Activated naive CD4-positive, alpha-beta T cell treated with anti-CD3 and anti-CD28 coated beads for 36 hours (primary cell): ENCODE results near the gene ATG4B. TPM values are rescaled to one million over a fixed set of nuclear protein-coding genes. Genes with fewer than 3 reads are reported as not detected.
A peak's percentile ranks its signal among the peaks of the same experiment; 100 is the strongest.

Experiments used
- CTCF ChIA-PET: fragments of 350-600 bp; sonication (Branson Sonifier 250); formaldehyde crosslinking; loops from one replicate; lab custom pipeline; 2021; ENCODE audit warnings: antibody characterized with exemption; lab: Charles Lee
- DNase-seq: peaks from one replicate; pipeline ENCODE4 v3.0.0-alpha.2; 2020
- H3K27ac Mint-ChIP-seq: one replicate; pipeline ENCODE4 v1.8.0; 2021; ENCODE audit warnings: mild to moderate bottlenecking, mixed read lengths
- H3K27me3 Mint-ChIP-seq: one replicate; pipeline ENCODE4 v1.8.0; 2021; ENCODE audit warnings: low read depth, mixed read lengths
- H3K36me3 Mint-ChIP-seq: one replicate; pipeline ENCODE4 v1.8.0; 2021; ENCODE audit warnings: low read depth, mixed read lengths
- H3K4me1 Mint-ChIP-seq: one replicate; pipeline ENCODE4 v1.8.0; 2021; ENCODE audit warnings: low read depth, mixed read lengths
- H3K4me3 Mint-ChIP-seq: one replicate; pipeline ENCODE4 v1.8.0; 2021; ENCODE audit warnings: mild to moderate bottlenecking, moderate library complexity, mixed read lengths
- H3K9me3 Mint-ChIP-seq: one replicate; pipeline ENCODE4 v1.8.0; 2021; ENCODE audit warnings: mixed read lengths
- intact Hi-C: fragments of 100-400 bp; cut with micrococcal nuclease; formaldehyde crosslinking; loops from one replicate; pipeline ENCODE4 v1.15.1; 2023
- total RNA-seq, 2 experiments: library from RNA; stranded (reverse); gene quantifications; one replicate each; pipeline ENCODE4 v1.2.3, GENCODE V29; 2021

The ATG4B gene
- total RNA-seq, 2 experiments from 2014 or later, result 71.5 to 82.5 TPM

DNA sequence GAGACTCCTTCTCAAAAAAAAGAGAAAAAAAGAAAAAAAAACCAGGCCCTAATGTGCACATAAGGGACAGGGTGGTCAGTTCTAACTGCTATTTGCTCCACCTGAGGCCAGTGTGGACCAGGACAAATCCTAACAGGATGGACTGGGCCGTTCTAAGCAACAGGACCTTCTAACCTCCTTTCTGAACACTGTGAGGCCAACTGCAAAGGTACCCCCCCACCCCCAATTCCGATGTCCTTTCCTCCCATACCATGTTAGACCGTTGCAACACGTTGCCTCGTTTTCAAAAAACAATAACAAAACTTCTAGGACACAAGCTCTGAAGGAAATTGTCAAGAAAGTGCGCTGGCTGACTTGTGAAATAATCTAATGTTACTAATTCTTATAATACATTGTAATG is 1.7 kb upstream of the ATG4B start:
- Mint-ChIP-seq H3K27ac (no peak overlapping the region), H3K36me3 (peaks cover 23% of the 10 kb centered on the region), H3K9me3 (peaks cover 6% of the 10 kb centered on the region), H3K4me3 (peak overlapping the region; percentile 78), H3K27me3 (no peaks in the 10 kb centered on the region), H3K4me1 (peaks cover 42% of the 10 kb centered on the region)
- no peak for DNase-seq
- CTCF ChIA-PET, result interaction anchor here (0.7 kb wide), 1 partner anchor 26 kb away, joined by 3 read pairs; no protein-coding TSS in a partner anchor
- intact Hi-C loops, result loop anchor here (2.0 to 10.0 kb wide), 5 partner anchors 15 to 1071 kb away; partner anchors contain the start of genes DUSP28, MTERF4, RNPEPL1 and STK25

DNA sequence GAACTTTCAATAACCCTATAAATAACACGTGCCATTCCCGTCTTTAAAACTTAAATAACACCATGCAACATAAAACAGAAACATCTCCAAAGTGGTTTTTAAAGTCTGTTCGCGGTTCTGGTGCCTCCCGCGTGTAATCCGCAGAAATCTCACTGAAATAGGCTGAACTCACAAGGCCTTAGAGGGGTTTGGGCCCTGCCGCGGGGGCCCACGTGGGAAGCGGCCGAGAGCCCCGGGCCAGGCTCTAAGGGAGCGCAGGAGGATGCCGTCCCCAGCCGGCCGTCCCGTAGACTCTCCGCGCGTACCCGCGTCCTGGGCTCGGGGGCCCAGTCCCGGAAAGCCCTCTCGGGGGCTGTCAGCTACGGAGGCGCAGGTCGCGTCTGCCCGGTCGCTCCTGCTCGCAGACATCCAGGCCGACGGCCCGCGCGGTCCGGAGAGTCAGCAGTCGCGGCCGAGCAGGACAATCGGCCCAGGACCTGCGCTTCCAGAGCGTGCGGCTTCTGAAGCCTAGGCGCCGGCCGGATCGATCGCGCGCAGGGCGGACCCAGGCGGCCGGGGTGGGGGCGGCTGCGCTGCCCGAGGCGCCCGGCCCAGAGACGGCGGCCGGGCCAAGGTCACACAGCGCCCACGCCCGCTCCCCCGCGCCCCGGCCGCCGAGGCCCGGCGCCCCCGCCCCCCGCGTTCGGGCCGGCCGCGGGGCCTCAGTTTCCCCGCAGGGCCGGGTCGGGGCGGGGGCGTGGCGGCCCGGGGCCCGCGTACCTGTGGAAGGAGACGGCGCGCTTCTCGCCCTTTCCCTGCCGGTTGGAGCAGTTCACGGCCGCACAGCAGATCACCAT is 1.1 kb upstream of the ATG4B start:
- H3K9me3 Mint-ChIP-seq, result peaks cover 6% of the 10 kb centered on the region
- peaks cover 23% of the 10 kb centered on the region for H3K36me3 Mint-ChIP-seq
- peaks cover 46% of the 10 kb centered on the region for H3K4me1 Mint-ChIP-seq
- H3K4me3 Mint-ChIP-seq, result peak overlapping the region; percentile 78
- CTCF ChIA-PET, result no interaction called here
- peak; percentile 36 for DNase-seq
- no peaks in the 10 kb centered on the region for H3K27me3 Mint-ChIP-seq
- intact Hi-C loops, result loop anchor here (1.0 to 10.0 kb wide), 10 partner anchors 16 to 1072 kb away; partner anchors contain the start of genes D2HGDH, DTYMK, DUSP28 and HDLBP
- peak overlapping the region; percentile 56 for H3K27ac Mint-ChIP-seq

DNA sequence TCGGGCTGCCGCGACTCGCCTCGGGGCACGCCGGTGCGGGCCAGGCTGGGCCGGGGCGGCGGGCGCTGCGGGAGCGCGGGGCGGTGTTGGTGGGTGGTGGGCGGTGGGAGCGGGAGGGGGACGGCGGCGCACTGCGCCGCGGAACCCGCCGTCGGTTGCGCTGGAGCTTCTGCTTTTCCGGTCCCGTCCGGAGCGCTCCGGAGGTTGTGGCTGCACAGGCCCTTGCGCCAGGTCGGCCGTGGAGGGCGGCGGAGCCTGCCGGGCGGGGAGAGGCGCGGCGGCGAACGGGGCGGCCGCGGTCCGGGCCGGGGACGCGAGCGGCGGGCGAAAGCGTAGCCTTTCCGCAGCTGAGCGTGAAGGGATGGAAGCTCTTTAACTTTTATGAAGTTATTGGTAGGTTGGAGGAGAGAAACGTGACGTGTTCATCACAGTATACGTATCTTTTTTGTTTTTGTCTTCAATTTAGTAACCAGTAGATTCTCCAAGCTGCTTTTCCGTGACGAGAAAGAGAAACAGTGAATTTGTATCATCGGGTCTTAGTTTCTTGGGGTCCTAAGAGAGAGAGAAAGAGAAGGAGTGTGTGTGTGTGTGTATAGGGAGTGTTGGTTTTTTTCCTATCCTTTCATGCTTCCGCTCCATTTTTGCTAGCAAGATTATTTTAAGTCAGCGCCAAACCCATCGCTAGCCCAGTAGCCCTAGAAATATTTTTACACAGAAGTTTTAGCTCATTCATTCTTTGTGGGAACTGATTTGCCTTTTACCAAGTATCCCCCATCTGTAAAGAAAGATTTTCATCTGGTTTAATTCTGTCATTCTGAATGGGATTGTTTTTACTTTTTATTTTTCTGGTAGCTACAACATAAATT is 535 bp downstream of the ATG4B start:
- Mint-ChIP-seq H3K4me3 (peak overlapping the region; percentile 84), H3K36me3 (peaks cover 16% of the 10 kb centered on the region)

DNA sequence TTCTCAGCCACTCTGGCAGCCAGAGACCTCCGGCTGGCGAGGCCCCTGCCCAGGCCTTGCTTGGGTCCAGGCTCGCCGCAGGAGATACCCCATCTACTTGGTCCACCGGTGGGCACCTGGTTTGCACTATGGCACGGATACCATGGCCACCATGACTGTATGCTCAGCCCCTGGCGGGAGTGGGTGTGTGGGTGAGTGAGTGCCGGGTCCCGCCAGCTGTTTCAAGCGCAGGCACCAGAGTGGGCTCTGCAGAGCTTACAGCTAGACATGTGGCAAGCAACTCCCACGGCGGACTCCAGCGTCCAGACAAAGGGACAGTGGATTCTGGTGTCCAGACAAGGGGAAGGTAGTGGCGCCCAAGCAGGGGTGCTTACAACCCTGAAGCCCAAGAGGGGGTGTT is 1.4 kb downstream of the ATG4B start:
- CTCF ChIA-PET, result no interaction called here
- no peak for DNase-seq
- Mint-ChIP-seq H3K9me3 (peaks cover 6% of the 10 kb centered on the region), H3K4me1 (peaks cover 61% of the 10 kb centered on the region), H3K4me3 (peak overlapping the region; percentile 84), H3K36me3 (peaks cover 14% of the 10 kb centered on the region), H3K27me3 (no peaks in the 10 kb centered on the region), H3K27ac (no peak overlapping the region)
- intact Hi-C loops, result loop anchor here (5.0 to 10.0 kb wide), 4 partner anchors 132 to 1074 kb away; partner anchors contain the start of genes DUSP28, MTERF4, RNPEPL1 and STK25

More for the DNA sequence above, 535 bp downstream of the ATG4B start:
- intact Hi-C loops, result loop anchor here (1.0 to 10.0 kb wide), 10 partner anchors 17 to 1073 kb away; partner anchors contain the start of genes D2HGDH, DTYMK, DUSP28 and HDLBP
- Mint-ChIP-seq H3K27ac (peak overlapping the region; percentile 63), H3K4me1 (peaks cover 57% of the 10 kb centered on the region), H3K9me3 (peaks cover 6% of the 10 kb centered on the region), H3K27me3 (no peaks in the 10 kb centered on the region)
- CTCF ChIA-PET, result interaction anchor here (1.2 kb wide), 1 partner anchor 21 kb away, joined by 6 read pairs; no protein-coding TSS in a partner anchor
- peak; percentile 37 for DNase-seq

DNA sequence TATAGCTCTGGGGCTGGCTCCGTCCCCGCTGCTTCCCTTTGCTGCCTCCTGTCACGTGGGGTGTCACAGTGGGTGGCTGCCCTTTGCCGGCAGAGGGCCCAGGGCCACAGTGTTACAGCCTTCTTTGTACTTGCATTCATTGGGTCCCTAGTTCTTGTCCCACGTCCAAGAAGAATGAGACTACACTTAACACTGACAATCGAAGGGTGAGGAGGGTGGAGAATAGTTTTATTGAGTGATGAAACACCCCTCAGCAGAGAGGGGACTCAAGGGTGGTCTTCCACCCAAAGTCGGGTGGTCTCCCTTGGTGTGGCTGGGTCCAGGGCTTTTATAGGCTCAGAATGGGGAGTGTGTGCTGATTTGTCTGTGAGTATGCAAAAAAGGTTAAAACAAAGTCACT is 1.9 kb downstream of the ATG4B start:
- DNase-seq, result no peak
- intact Hi-C loops, result loop anchor here (5.0 to 10.0 kb wide), 4 partner anchors 132 to 1075 kb away; partner anchors contain the start of genes DUSP28, MTERF4, RNPEPL1 and STK25
- CTCF ChIA-PET, result no interaction called here
- H3K36me3 Mint-ChIP-seq, result peaks cover 12% of the 10 kb centered on the region
- peaks cover 64% of the 10 kb centered on the region for H3K4me1 Mint-ChIP-seq
- H3K27ac Mint-ChIP-seq, result peak overlapping the region; percentile 69
- H3K4me3 Mint-ChIP-seq, result peak overlapping the region; percentile 29
- no peaks in the 10 kb centered on the region for H3K27me3 Mint-ChIP-seq
- peaks cover 6% of the 10 kb centered on the region for H3K9me3 Mint-ChIP-seq

DNA sequence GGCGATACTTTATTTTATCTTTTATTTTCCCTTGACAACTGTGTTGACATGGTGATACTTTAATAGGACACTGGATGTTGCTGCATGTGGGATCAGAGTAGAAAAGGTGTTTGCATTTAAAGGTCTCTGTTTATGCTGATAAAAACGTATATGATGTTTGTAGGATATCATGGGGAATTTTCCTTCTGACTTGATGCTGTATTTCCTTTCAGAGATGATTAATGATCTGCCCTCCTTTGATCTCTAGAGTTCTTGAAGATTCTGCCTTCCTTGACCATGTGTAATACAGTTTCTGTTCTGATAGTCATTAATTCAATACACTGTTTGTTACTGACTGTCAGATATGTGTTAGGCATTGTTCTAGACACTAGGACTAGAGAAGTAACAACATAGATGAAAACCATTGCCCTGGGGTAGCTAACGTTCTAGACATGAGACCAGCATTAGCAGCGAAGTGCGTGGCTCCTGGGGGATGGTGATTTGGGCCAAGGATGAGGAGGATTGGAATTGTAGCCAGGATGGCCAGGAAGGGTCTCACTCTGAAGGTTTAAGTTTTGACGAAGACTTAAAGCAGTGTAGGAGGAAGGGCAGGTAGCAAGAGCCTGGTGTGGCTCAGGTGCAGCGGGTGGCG is 2.8 kb downstream of the ATG4B start:
- peaks cover 12% of the 10 kb centered on the region for H3K36me3 Mint-ChIP-seq
- H3K4me1 Mint-ChIP-seq, result peaks cover 59% of the 10 kb centered on the region
- peak overlapping the region; percentile 69 for H3K27ac Mint-ChIP-seq
- peaks cover 6% of the 10 kb centered on the region for H3K9me3 Mint-ChIP-seq
- no peaks in the 10 kb centered on the region for H3K27me3 Mint-ChIP-seq
- no peak overlapping the region for H3K4me3 Mint-ChIP-seq
- CTCF ChIA-PET, result no interaction called here
- no peak for DNase-seq
- intact Hi-C loops, result no loop called here

DNA sequence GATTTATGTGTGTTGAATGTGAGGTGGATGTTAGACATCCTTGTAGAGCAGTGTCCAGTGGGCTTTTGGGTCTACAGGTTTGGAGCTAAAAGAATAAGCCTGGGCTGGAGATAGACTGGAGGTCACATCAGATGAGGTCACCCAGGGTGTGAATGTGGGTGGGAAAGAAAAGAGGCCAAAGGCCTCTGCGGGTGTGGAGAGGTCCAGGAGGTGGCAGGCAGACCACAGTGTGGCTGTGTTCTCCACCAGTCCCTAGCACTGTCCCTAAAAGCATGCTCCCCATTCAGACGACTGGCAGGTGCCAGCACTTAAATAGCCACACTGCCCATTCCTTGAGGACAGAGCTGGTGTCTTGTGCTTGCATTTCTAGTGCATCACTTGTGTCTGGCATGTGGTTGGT is 4.1 kb downstream of the ATG4B start:
- peaks cover 12% of the 10 kb centered on the region for H3K36me3 Mint-ChIP-seq
- CTCF ChIA-PET, result interaction anchor here (0.6 kb wide), 1 partner anchor 18 kb away, joined by 3 read pairs; no protein-coding TSS in a partner anchor
- H3K4me1 Mint-ChIP-seq, result peaks cover 53% of the 10 kb centered on the region
- no peak overlapping the region for H3K4me3 Mint-ChIP-seq
- intact Hi-C loops, result no loop called here
- peaks cover 6% of the 10 kb centered on the region for H3K9me3 Mint-ChIP-seq
- no peak overlapping the region for H3K27ac Mint-ChIP-seq
- no peaks in the 10 kb centered on the region for H3K27me3 Mint-ChIP-seq
- DNase-seq, result no peak

DNA sequence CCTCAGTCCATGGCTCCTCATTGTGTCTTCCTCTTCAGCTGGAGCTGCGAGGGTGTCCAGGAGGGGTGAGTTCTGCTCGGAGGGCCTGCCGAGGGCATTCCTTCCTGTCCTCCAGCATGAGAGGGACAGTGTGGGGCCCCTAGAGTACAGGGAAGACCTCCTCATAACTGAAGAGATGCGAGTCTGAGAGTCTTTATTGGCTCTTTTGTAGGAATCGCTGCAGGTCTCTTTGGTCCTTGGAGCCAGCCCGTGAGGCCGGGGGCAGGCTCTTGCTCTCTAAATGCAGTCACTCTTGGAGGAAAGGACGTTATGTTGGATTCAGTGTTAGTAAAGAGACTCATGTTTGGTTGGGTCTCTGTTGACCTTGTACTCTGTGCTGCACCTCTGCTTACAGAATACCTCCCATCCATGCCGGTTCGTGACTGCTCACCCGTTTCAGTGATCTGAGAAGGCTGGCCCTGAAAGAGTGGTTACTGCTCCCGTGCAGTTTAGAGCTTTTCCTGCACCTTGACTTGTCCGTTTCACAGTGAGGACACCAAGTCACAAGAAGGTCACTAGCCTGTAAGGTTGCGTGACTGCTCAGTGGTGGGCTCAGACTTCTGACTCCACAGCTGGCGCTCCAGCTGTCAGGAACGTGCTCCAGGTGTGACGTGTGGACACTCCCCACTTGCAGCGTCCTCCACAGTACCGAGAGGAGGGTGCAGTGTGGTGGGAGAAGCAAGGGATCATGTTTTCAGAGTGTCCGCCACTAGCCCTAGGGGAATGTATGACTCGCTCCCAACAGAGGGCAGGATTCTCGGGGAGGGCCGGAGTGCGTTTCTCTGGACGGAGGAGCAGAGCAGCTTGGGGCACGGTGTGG is 7.8 kb downstream of the ATG4B start:
- Mint-ChIP-seq H3K4me3 (no peak overlapping the region), H3K27ac (no peak overlapping the region), H3K9me3 (no peaks in the 10 kb centered on the region), H3K36me3 (peaks cover 1% of the 10 kb centered on the region), H3K27me3 (no peaks in the 10 kb centered on the region), H3K4me1 (peaks cover 37% of the 10 kb centered on the region)
- intact Hi-C loops, result no loop called here
- CTCF ChIA-PET, result interaction anchor here (0.7 kb wide), 1 partner anchor 1094 kb away, joined by 4 read pairs; no protein-coding TSS in a partner anchor
- DNase-seq, result no peak

DNA sequence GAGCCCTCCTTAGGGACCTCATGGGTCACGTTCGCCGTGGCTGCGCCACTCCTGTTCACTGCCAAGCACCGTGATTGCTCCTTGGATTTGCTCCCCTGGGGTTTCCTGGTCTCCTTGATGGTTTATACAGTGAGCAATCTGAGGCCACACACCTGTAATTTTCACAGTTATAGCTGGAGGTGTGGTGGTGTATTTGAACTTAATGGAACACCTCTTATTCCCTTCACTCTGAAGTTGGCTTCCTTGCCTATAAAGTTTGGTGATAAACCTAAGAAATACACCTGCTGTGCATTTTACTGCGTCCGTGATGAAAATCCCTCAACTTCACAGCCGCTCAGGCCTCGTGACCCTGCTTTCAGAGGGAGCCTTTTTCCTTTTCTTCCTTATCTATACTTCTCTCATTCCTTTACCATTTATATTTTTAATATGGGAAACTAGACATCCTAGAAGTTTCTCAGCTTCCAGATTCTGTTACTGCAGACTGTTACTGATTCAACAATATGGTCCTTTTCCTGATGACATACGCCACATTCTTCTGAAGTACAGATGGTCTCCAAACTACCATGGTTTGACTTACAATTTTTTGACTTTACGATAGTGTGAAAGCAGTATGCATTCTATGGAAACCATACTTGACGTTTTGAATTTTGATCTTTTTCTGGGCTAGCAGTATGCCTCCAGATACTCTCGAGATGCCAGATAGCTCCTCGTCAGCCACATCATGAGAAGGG is 8.6 kb downstream of the ATG4B start:
- H3K27ac Mint-ChIP-seq, result no peak overlapping the region
- no peaks in the 10 kb centered on the region for H3K27me3 Mint-ChIP-seq
- peaks cover 29% of the 10 kb centered on the region for H3K4me1 Mint-ChIP-seq
- CTCF ChIA-PET, result no interaction called here
- intact Hi-C loops, result no loop called here
- H3K36me3 Mint-ChIP-seq, result peaks cover 3% of the 10 kb centered on the region
- H3K9me3 Mint-ChIP-seq, result no peaks in the 10 kb centered on the region
- DNase-seq, result no peak
- H3K4me3 Mint-ChIP-seq, result no peak overlapping the region

DNA sequence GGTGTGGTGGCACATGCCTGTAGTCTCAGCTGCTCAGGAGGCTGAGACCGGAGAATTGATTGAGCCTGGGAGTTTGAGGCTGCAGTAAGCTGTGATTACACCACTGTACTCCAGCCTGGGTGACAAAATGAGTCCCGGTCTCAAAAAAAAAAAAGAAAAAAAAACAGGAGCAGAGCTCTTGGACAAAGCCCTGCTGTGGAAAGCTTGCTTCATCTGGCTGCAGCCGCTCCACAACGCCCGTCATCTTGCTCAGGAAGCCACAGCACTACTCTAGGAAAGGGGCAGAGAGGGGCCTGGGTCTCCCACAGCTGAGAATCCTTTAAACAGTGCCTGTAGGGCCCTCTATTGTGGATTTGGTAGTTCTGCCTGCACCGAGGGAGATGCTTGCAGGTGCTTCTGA is 11.0 kb downstream of the ATG4B start:
- intact Hi-C loops, result no loop called here
- H3K4me1 Mint-ChIP-seq, result peaks cover 16% of the 10 kb centered on the region
- CTCF ChIA-PET, result interaction anchor here (1.4 kb wide), 1 partner anchor 10 kb away, joined by 5 read pairs; no protein-coding TSS in a partner anchor
- H3K27ac Mint-ChIP-seq, result no peak overlapping the region
- no peak for DNase-seq
- peaks cover 4% of the 10 kb centered on the region for H3K36me3 Mint-ChIP-seq
- no peak overlapping the region for H3K4me3 Mint-ChIP-seq
- H3K27me3 Mint-ChIP-seq, result no peaks in the 10 kb centered on the region
- H3K9me3 Mint-ChIP-seq, result no peaks in the 10 kb centered on the region
